SU-DHL-6 (cell line): ENCODE results near the gene FBRSL1.

Experiments used
- CTCF ChIP-seq: fragments of 200-600 bp; sonication (generic); IDR thresholded peaks from one replicate; pipeline ENCODE4 v1.5.1; 2017; ENCODE audit warnings: antibody characterized with exemption, mild to moderate bottlenecking, low read length, moderate library complexity; ENCODE audit not compliant: insufficient read depth, poor library complexity, severe bottlenecking
- EZH2phosphoT487 ChIP-seq: fragments of 200-600 bp; sonication (generic), shearing (Covaris generic); conservative IDR thresholded peaks from 2 replicates; pipeline ENCODE4 v1.6.1; 2018; ENCODE audit warnings: mild to moderate bottlenecking, antibody characterized with exemption, low read length, moderate library complexity, mixed read lengths

GRCh38 chr12:132491761-132492378 lies 1.9 kb downstream of the FBRSL1 start:
- TF ChIP-seq CTCF, result no peak
- TF ChIP-seq EZH2phosphoT487, result no peak
